Right lobe of liver (tissue), 6 donors: Measurements from ENCODE around the gene GMPS. TPM values are rescaled to one million over a fixed set of nuclear protein-coding genes. Genes with fewer than 3 reads are reported as not detected.

Source experiments
- ATAC-seq, 4 donors: fragments of 200-7000 bp; cut with Tn5 transposase; one replicate each; pipeline ENCODE4 v1.9.1; 2020; ENCODE audit warnings: mild to moderate bottlenecking in 4 of 4, moderate library complexity in 4 of 4
- DNase-seq, 3 donors: peaks; one replicate each; pipeline ENCODE4 v3.0.0-alpha.2; 2020
- H3K27ac ChIP-seq, 3 donors: fragments of 200-600 bp; one replicate each; pipeline ENCODE4 v1.8.0; 2022
- H3K27me3 ChIP-seq, 2 donors: fragments of 200-600 bp; one replicate each; pipeline ENCODE4 v1.8.0; 2022
- H3K36me3 ChIP-seq, 4 donors: fragments of 200-600 bp; sonication (generic) in 1 of 4; one replicate each; pipeline versions ENCODE4 v1.5.1 to v1.8.0; 2017 to 2022; ENCODE audit warnings: control low read depth in 1 of 4
- H3K4me1 ChIP-seq, 4 donors: fragments of 200-600 bp; sonication (generic) in 1 of 4; one replicate each; pipeline versions ENCODE4 v1.5.1 to v1.8.0; 2017 to 2022; ENCODE audit warnings: control low read depth in 1 of 4
- H3K4me3 ChIP-seq, 3 donors: fragments of 200-600 bp; one replicate each; pipeline ENCODE4 v1.8.0; 2022
- H3K9me3 ChIP-seq, 4 donors: fragments of 200-600 bp; sonication (generic) in 1 of 4; one replicate each; pipeline versions ENCODE4 v1.5.1 to v1.8.0; 2017 to 2022; ENCODE audit warnings: control low read depth in 1 of 4
- CTCF ChIP-seq, 4 donors: fragments of 200-600 bp in 3 of 4; fragments of 450-650 bp in 1 of 4; IDR thresholded peaks; one replicate each; pipeline versions ENCODE4 v1.5.1 to v1.8.0; 2016 to 2022; ENCODE audit warnings: antibody characterized with exemption in 4 of 4, mild to moderate bottlenecking in 2 of 4
- POLR2A ChIP-seq: fragments of 450-650 bp; IDR thresholded peaks from one replicate; pipeline ENCODE4 v1.6.1; 2017; ENCODE audit warnings: antibody characterized with exemption, mild to moderate bottlenecking
- WGBS: methylation state at CpG from one replicate; pipeline ENCODE4 v1.1.6; 2018; ENCODE audit warnings: low coverage, low lambda C conversion rate; ENCODE audit not compliant: insufficient coverage; ENCODE audit errors: missing lambda C conversion rate; 5-methylcytosine and 5-hydroxymethylcytosine counted together
- intact Hi-C, 2 donors: fragments of 100-400 bp; cut with DNase I; formaldehyde crosslinking; loops; one replicate each; pipeline versions ENCODE4 v1.11.2 to v1.14.1; 2022
- total RNA-seq, 6 experiments: library from RNA; depleted of rRNA in 2 of 6; stranded (reverse); fragments of >200 nt in 2 of 6; fragmentation: NEBNext Ultra II Directional in 3 of 6; extraction: Animal tissue kit (Norgen Biotek cat#: 25700) in 3 of 6; gene quantifications; one replicate each; pipeline versions ENCODE4 v1.1.0 to v1.2.4, GENCODE V29; 2016 to 2023
- donor health status: DM: no; HTN: yes; CAD: no.
- donor health status: DM: no; HTN: no; CAD: no.
- donor health status: DM: no; HTN: no; CAD: no.
- donor health status: DM: no; HTN: yes; CAD: no.
- donor health status: DM: no; HTN: yes; CAD: no.

GMPS gene
- total RNA-seq, 6 experiments from 2014 or later: 13.3 to 24.3 (median 20.4) TPM

GRCh38 chr3:155934230-155934629 lies 63.8 kb downstream of the GMPS start:
- Histone ChIP-seq H3K4me3 (no peak overlapping the region), H3K27me3 (no peaks in the 10 kb centered on the region), H3K9me3 (no peaks in the 10 kb centered on the region), H3K4me1 (no peaks in the 10 kb centered on the region), H3K27ac (no peak overlapping the region), H3K36me3 (peaks cover 0 to 23% (median 7%) of the 10 kb centered on the region in 4 donors)
- ATAC-seq (no peak), DNase-seq (no peak)
- TF ChIP-seq CTCF (IDR thresholded peaks at IDR 0.05) (no peak), POLR2A (no peak)
- intact Hi-C loops: no loop called here
- 85% methylated on average over 2 of the region's 2 CpGs for WGBS

GRCh38 chr3:155938409-155938808 lies 68.0 kb downstream of the GMPS start:
- 58% methylated on average over 2 of the region's 2 CpGs for WGBS
- ATAC-seq: no peak
- no peak overlapping the region for H3K4me3 ChIP-seq
- H3K27me3 ChIP-seq: no peaks in the 10 kb centered on the region
- H3K9me3 ChIP-seq: no peaks in the 10 kb centered on the region
- H3K27ac ChIP-seq: no peak overlapping the region
- H3K36me3 ChIP-seq: peaks cover 0 to 17% (median 9%) of the 10 kb centered on the region in 4 donors
- no peaks in the 10 kb centered on the region for H3K4me1 ChIP-seq
- no peak for DNase-seq
- intact Hi-C loops: no loop called here
- TF ChIP-seq POLR2A (no peak), CTCF (IDR thresholded peaks at IDR 0.05) (no peak)

DNA sequence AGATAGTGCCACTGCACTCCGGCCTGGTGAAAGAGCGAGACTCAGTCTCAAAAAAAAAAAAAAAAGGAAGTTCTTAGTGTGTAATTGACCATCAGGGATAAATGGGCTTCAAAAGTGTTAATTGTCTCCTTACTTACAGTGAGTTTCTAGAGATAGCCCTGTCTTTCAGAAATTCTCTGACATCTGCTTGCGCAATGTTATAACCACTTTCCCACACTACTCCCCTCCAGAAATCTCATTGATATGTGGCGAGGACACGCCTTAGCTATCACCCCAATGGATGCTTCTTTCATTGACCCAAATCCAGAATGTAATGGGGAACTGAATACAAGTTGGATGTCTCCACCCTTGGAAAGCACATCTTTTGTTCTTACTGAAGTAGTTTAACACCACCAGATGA lies 70.9 kb downstream of the GMPS start:
- 95% methylated on average over 3 of the region's 5 CpGs for WGBS
- Histone ChIP-seq H3K27me3 (no peaks in the 10 kb centered on the region), H3K4me1 (no peaks in the 10 kb centered on the region)

DNA sequence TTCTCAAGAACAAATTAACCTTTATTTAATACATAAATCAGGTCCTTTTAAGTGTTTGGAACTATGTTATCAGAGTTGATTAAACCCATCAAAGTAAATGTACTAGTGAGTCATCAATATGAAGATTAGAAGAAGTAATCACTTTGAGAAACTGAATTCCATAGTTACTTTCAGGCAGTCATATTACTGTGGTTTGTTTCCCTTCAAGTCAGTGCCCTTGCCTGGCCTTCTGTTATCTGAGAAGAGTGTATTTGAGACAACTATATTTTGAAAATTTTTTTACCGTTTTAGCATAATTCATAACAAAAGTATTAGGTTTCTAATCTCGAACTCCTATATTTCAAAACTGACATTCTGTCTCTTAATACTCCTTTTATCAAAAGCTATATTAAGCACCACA lies 73.6 kb downstream of the GMPS start:
- Histone ChIP-seq H3K4me3 (no peak overlapping the region), H3K4me1 (peaks cover 0 to 2% (median 0%) of the 10 kb centered on the region in 4 donors), H3K27ac (no peak overlapping the region), H3K27me3 (no peaks in the 10 kb centered on the region), H3K36me3 (peaks cover 0 to 6% (median 0%) of the 10 kb centered on the region in 4 donors), H3K9me3 (no peaks in the 10 kb centered on the region)
- TF ChIP-seq CTCF (IDR thresholded peaks at IDR 0.05): no peak
- TF ChIP-seq POLR2A: no peak
- ATAC-seq: no peak
- no peak for DNase-seq
- intact Hi-C loops: no loop called here
- 65% methylated on average over 2 of the region's 2 CpGs for WGBS

More for the DNA sequence above, 70.9 kb downstream of the GMPS start:
- Histone ChIP-seq H3K9me3 (no peaks in the 10 kb centered on the region), H3K36me3 (peaks cover 0 to 10% (median 5%) of the 10 kb centered on the region in 4 donors), H3K4me3 (no peak overlapping the region), H3K27ac (no peak overlapping the region)
- DNase-seq: no peak
- intact Hi-C loops: no loop called here
- ATAC-seq: no peak
- TF ChIP-seq POLR2A (no peak), CTCF (IDR thresholded peaks at IDR 0.05) (no peak)

GRCh38 chr3:155946178-155946577 lies 75.7 kb downstream of the GMPS start:
- TF ChIP-seq CTCF (IDR thresholded peaks at IDR 0.05) (no peak), POLR2A (no peak)
- H3K36me3 ChIP-seq: no peaks in the 10 kb centered on the region
- WGBS: 90% methylated on average over 2 of the region's 2 CpGs
- H3K4me1 ChIP-seq: peaks cover 0 to 5% (median 0%) of the 10 kb centered on the region in 4 donors
- DNase-seq (no peak), ATAC-seq (peak in 2 of 4 donors; percentile 29 to 78)
- no peaks in the 10 kb centered on the region for H3K9me3 ChIP-seq
- H3K4me3 ChIP-seq: no peak overlapping the region
- H3K27ac ChIP-seq: no peak overlapping the region
- H3K27me3 ChIP-seq: no peaks in the 10 kb centered on the region
- intact Hi-C loops: no loop called here
